GM12878 (cell line): Measurements from ENCODE around the gene LAMC3.

Source experiments
- BRCA1 ChIP-seq: IDR thresholded peaks from 2 replicates; pipeline ENCODE4 v1.6.1; 2011; ENCODE audit warnings: low read depth, low read length, improper control_type of control experiment
- CREM ChIP-seq: IDR thresholded peaks from 2 replicates; pipeline ENCODE4 v1.6.1; 2014; ENCODE audit warnings: antibody characterized with exemption, low read depth
- PRDM15 ChIP-seq: fragments of 450-650 bp; formaldehyde crosslinking; IDR thresholded peaks from 2 replicates; pipeline ENCODE4 v1.4.0; 2020; ENCODE audit warnings: mild to moderate bottlenecking, moderate library complexity

GRCh38 chr9:131125288-131126058, 116.5 kb downstream of the LAMC3 start, which contains the start of gene NUP214:
- TF ChIP-seq BRCA1 (peak; percentile 62; the same call in 1 of the 2 replicates), CREM (peak; percentile 100), PRDM15 (CRISPR knock-in tag) (no peak)
